Measurements from ENCODE around the gene LASP1.

DNA sequence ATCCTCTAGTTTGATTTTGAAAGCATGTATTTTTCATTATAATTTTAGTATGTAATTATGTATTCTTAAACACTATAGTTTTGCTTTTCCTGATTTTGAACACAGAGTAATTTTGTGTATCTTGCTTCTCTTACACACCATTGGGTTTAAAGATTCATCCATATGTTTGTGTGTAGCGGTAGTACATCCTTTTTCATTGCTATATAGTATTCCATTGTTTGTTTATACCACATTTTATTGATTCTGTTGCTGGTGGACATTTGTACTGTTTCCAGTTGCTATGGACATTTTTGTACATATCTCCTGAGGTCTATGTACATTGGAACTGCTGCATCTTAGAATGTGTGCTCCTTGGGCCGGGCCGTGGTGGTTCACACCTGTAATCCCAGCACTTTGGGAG is 35.0 kb downstream of the LASP1 start:
- TF ChIP-seq, protein P1, sequence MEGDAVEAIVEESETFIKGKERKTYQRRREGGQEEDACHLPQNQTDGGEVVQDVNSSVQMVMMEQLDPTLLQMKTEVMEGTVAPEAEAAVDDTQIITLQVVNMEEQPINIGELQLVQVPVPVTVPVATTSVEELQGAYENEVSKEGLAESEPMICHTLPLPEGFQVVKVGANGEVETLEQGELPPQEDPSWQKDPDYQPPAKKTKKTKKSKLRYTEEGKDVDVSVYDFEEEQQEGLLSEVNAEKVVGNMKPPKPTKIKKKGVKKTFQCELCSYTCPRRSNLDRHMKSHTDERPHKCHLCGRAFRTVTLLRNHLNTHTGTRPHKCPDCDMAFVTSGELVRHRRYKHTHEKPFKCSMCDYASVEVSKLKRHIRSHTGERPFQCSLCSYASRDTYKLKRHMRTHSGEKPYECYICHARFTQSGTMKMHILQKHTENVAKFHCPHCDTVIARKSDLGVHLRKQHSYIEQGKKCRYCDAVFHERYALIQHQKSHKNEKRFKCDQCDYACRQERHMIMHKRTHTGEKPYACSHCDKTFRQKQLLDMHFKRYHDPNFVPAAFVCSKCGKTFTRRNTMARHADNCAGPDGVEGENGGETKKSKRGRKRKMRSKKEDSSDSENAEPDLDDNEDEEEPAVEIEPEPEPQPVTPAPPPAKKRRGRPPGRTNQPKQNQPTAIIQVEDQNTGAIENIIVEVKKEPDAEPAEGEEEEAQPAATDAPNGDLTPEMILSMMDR (conservative IDR thresholded peaks at IDR 0.05; ENCODE audit: low read length): no peak
- no peak for TF ChIP-seq EZH2phosphoT487 (IDR thresholded peaks at IDR 0.05; ENCODE audit: borderline replicate concordance, low read depth, low read length)
